DOHH2 (cell line): ENCODE data around the gene OR52J3.

ENCODE experiments used
- CTCF ChIP-seq: fragments of 200-600 bp; sonication (generic); IDR thresholded peaks from one replicate; pipeline ENCODE4 v1.5.1; 2014; ENCODE audit warnings: antibody characterized with exemption, mild to moderate bottlenecking, low read depth, low read length; ENCODE audit not compliant: poor library complexity, severe bottlenecking
- EZH2phosphoT487 ChIP-seq: fragments of 200-600 bp; sonication (generic); IDR thresholded peaks from 2 replicates; pipeline ENCODE4 v1.6.1; 2017; ENCODE audit warnings: borderline replicate concordance, mild to moderate bottlenecking, antibody characterized with exemption, low read length, moderate library complexity, mixed read lengths

- TF ChIP-seq CTCF = no peak
- TF ChIP-seq EZH2phosphoT487 = no peak
Measured at GRCh38 chr11:5083602-5084001, 37.3 kb downstream of the OR52J3 start.
